T-helper 9 cell (primary cell): ENCODE results near the gene DLG2.

Experiments
- DNase-seq: peaks from one replicate; pipeline ENCODE4 v3.0.0-alpha.2; 2020

Gene DLG2

GRCh38 chr11:84430661-84431060 is 1196.5 kb downstream of the DLG2 start:
- DNase-seq, result no peak

GRCh38 chr11:84425673-84426072 is 1201.5 kb downstream of the DLG2 start:
- DNase-seq, result no peak

GRCh38 chr11:84420271-84420670 is 1206.9 kb downstream of the DLG2 start:
- no peak for DNase-seq

- no peak for DNase-seq
Measured at GRCh38 chr11:84419616-84420015, 1207.5 kb downstream of the DLG2 start.

GRCh38 chr11:84414920-84415319 is 1212.2 kb downstream of the DLG2 start:
- DNase-seq, result no peak

- no peak for DNase-seq
Measured at GRCh38 chr11:84413549-84413948, 1213.6 kb downstream of the DLG2 start.

GRCh38 chr11:84412862-84413261 is 1214.3 kb downstream of the DLG2 start:
- no peak for DNase-seq

GRCh38 chr11:84408946-84409411 is 1218.2 kb downstream of the DLG2 start:
- DNase-seq, result no peak

- no peak for DNase-seq
Measured at GRCh38 chr11:84407091-84407490, 1220.1 kb downstream of the DLG2 start.

- DNase-seq, result no peak
Measured at GRCh38 chr11:84398017-84398626, 1229.0 kb downstream of the DLG2 start.

- no peak for DNase-seq
Measured at GRCh38 chr11:84396521-84396920, 1230.6 kb downstream of the DLG2 start.

- DNase-seq, result no peak
Measured at GRCh38 chr11:84390441-84391078, 1236.6 kb downstream of the DLG2 start.

- DNase-seq, result no peak
Measured at GRCh38 chr11:84389696-84390095, 1237.4 kb downstream of the DLG2 start.

- DNase-seq, result no peak
Measured at GRCh38 chr11:84384731-84385130, 1242.4 kb downstream of the DLG2 start.

GRCh38 chr11:84383576-84383975 is 1243.6 kb downstream of the DLG2 start:
- no peak for DNase-seq

- no peak for DNase-seq
Measured at GRCh38 chr11:84381666-84382065, 1245.5 kb downstream of the DLG2 start.

- DNase-seq, result no peak
Measured at GRCh38 chr11:84372381-84372950, 1254.7 kb downstream of the DLG2 start.

GRCh38 chr11:84358034-84358433 is 1269.1 kb downstream of the DLG2 start:
- DNase-seq, result no peak

- no peak for DNase-seq
Measured at GRCh38 chr11:84355911-84356310, 1271.2 kb downstream of the DLG2 start.

GRCh38 chr11:84345597-84345996 is 1281.5 kb downstream of the DLG2 start:
- DNase-seq, result no peak

- no peak for DNase-seq
Measured at GRCh38 chr11:84345027-84345426, 1282.1 kb downstream of the DLG2 start.

GRCh38 chr11:84339796-84340195 is 1287.3 kb downstream of the DLG2 start:
- no peak for DNase-seq

- no peak for DNase-seq
Measured at GRCh38 chr11:84333221-84333620, 1293.9 kb downstream of the DLG2 start.

GRCh38 chr11:84322211-84322610 is 1304.9 kb downstream of the DLG2 start:
- no peak for DNase-seq
